MCF 10A (cell line): ENCODE data around the gene PTRH1. TPM values are rescaled to one million over a fixed set of nuclear protein-coding genes. Genes with fewer than 3 reads are reported as not detected.

ENCODE experiments used
- BruUV-seq: library from RNA; stranded (reverse); fragments of 400-500 nt; replicated peaks from 2 replicates; lab custom pipeline; 2021; lab: Mats Ljungman, UMichigan
- CTCF ChIA-PET: fragments of 300-600 bp; sonication (Branson Sonifier 250); formaldehyde crosslinking; extraction: SDS; loops from one replicate; lab custom pipeline; 2021; ENCODE audit warnings: antibody characterized with exemption, inconsistent platforms; lab: Yijun Ruan, JAX
- POLR2A ChIA-PET: fragments of 300-600, 350-650 bp; sonication (Branson Sonifier 250); formaldehyde crosslinking; extraction: SDS; loops from one replicate; lab custom pipeline; 2020; ENCODE audit warnings: antibody characterized with exemption, inconsistent platforms; lab: Yijun Ruan, JAX
- DNase-seq: peaks from one replicate; pipeline ENCODE4 v3.0.0-alpha.2; 2018; ENCODE audit not compliant: unreplicated experiment
- H3K27ac Mint-ChIP-seq: one replicate; pipeline ENCODE4 v1.8.0; 2022; ENCODE audit warnings: mild to moderate bottlenecking, low read depth, mixed read lengths; ENCODE audit not compliant: unreplicated experiment
- H3K27me3 Mint-ChIP-seq: one replicate; pipeline ENCODE4 v1.8.0; 2022; ENCODE audit warnings: mixed read lengths; ENCODE audit not compliant: insufficient read depth, unreplicated experiment
- H3K36me3 Mint-ChIP-seq: one replicate; pipeline ENCODE4 v1.8.0; 2022; ENCODE audit warnings: mild to moderate bottlenecking, moderate library complexity, mixed read lengths; ENCODE audit not compliant: insufficient read depth, unreplicated experiment
- H3K4me1 Mint-ChIP-seq: one replicate; pipeline ENCODE4 v1.8.0; 2022; ENCODE audit warnings: mixed read lengths; ENCODE audit not compliant: insufficient read depth, unreplicated experiment
- H3K4me3 Mint-ChIP-seq: one replicate; pipeline ENCODE4 v1.8.0; 2022; ENCODE audit warnings: mild to moderate bottlenecking, moderate library complexity, mixed read lengths; ENCODE audit not compliant: unreplicated experiment
- H3K9me3 Mint-ChIP-seq: one replicate; pipeline ENCODE4 v1.8.0; 2022; ENCODE audit warnings: mixed read lengths; ENCODE audit not compliant: unreplicated experiment
- CTCF ChIP-seq: fragments of 200-600 bp; IDR thresholded peaks from one replicate; pipeline ENCODE4 v1.8.0; 2022; ENCODE audit warnings: antibody characterized with exemption, mild to moderate bottlenecking; ENCODE audit not compliant: unreplicated experiment
- intact Hi-C: fragments of 100-400 bp; cut with micrococcal nuclease; formaldehyde crosslinking; loops from 2 replicates; pipeline ENCODE4 v1.14.1; 2022
- total RNA-seq: library from RNA; stranded (reverse); gene quantifications from 2 replicates; pipeline ENCODE4 v1.2.3, GENCODE V29; 2022

The PTRH1 gene
- total RNA-seq, 1 experiment from 2014 or later: 35.2 TPM

- Mint-ChIP-seq H3K36me3 (peaks cover 6% of the 10 kb centered on the region), H3K4me3 (no peak overlapping the region), H3K4me1 (no peaks in the 10 kb centered on the region), H3K9me3 (no peaks in the 10 kb centered on the region), H3K27ac (no peak overlapping the region), H3K27me3 (no peaks in the 10 kb centered on the region)
- intact Hi-C loops: loop anchor here (5.0 kb wide), 1 partner anchor 228 kb away; no protein-coding TSS in a partner anchor
- BruUV-seq: no TSS peak
- no peak for TF ChIP-seq CTCF
- POLR2A ChIA-PET: no interaction called here
- CTCF ChIA-PET: no interaction called here
- DNase-seq: no peak
These were observed 14.8 kb upstream of the PTRH1 start for GRCh38 chr9:127730262-127730661.

DNA sequence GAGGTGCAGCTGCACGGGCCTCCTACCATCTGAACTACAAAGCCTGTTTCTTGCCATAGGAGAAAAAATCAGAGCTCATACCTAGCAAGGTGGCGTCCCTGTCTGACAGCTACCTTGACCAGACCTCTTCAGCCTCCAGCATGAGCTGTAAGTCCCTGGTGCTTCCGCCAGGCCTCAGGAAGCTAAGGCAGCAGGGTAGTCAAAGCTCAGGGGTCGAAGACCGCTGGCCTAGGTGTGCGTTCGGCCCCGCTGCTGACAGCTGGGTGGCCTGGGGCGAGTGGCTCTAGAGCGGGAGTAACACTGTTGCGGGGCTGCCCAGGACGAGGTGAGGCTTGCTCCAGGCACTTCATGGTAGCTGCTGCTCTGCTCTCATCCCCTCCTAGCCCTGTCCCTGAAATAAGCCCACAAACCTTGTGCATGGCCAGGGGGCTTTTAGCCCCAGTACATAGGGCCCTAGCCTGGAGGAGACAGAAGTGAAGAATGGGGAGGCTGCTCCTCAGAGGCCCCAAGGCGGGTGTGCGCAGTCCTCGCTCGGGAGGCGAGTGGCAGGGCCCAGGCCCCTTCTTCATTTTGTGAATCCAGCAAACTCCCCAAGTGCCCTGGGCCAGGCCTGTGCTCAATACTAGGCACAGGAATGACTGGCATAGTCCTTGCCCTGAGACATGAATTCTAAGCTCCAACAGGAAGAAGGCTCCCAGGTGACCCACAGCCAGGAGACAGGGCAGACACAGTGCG, 14.2 kb upstream of the PTRH1 start:
- CTCF ChIA-PET: interaction anchor here (0.6 to 1.2 kb wide), 5 partner anchors 38 to 156 kb away, joined by 3 to 4 read pairs (median 3); no protein-coding TSS in a partner anchor

DNA sequence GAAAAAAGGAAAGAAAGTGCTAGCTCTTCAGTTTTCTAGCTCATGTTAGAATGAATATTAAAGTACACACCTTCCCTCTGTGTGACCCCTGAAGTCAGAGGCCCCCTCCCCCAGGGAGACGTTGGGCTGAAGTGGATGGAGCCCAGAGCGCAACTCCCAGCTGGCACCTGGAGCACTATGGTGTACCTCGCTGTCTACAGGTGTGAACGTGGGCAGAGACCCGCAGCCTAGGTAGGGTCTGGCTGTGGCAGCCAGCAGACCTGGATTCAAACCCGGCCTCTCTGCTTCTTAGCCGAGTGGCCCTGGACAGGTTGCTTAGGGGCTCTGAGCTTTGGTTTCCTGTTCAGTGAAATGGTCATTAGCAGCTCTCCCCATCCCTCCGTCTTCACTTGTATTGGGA, 13.3 kb upstream of the PTRH1 start:
- intact Hi-C loops: no loop called here
- H3K27ac Mint-ChIP-seq: no peak overlapping the region
- ChIA-PET CTCF (interaction anchor here (0.6 to 1.2 kb wide), 5 partner anchors 11 to 145 kb away, joined by 3 to 4 read pairs (median 3); no protein-coding TSS in a partner anchor), POLR2A (interaction anchor here (0.6 kb wide), 1 partner anchor 12 kb away, joined by 3 read pairs; no protein-coding TSS in a partner anchor)
- no peak for DNase-seq
- H3K36me3 Mint-ChIP-seq: peaks cover 6% of the 10 kb centered on the region
- no peaks in the 10 kb centered on the region for H3K9me3 Mint-ChIP-seq
- H3K4me1 Mint-ChIP-seq: peaks cover 4% of the 10 kb centered on the region
- no TSS peak for BruUV-seq
- H3K27me3 Mint-ChIP-seq: no peaks in the 10 kb centered on the region
- H3K4me3 Mint-ChIP-seq: no peak overlapping the region
- TF ChIP-seq CTCF: no peak

More for the DNA sequence above, 14.2 kb upstream of the PTRH1 start:
- Mint-ChIP-seq H3K27ac (no peak overlapping the region), H3K27me3 (no peaks in the 10 kb centered on the region), H3K4me1 (no peaks in the 10 kb centered on the region), H3K36me3 (peaks cover 6% of the 10 kb centered on the region), H3K9me3 (no peaks in the 10 kb centered on the region), H3K4me3 (no peak overlapping the region)
- no peak for DNase-seq
- no peak for TF ChIP-seq CTCF
- intact Hi-C loops: loop anchor here (5.0 kb wide), 1 partner anchor 227 kb away; no protein-coding TSS in a partner anchor
- BruUV-seq: no TSS peak
- POLR2A ChIA-PET: interaction anchor here (0.6 kb wide), 1 partner anchor 275 kb away, joined by 5 read pairs; no protein-coding TSS in a partner anchor

GRCh38 chr9:127726871-127727270, 11.4 kb upstream of the PTRH1 start:
- intact Hi-C loops: no loop called here
- peaks cover 11% of the 10 kb centered on the region for H3K4me1 Mint-ChIP-seq
- ChIA-PET CTCF (interaction anchor here (0.7 to 3.3 kb wide), 4 partner anchors 9 to 788 kb away, joined by 3 to 12 read pairs (median 4); partner anchors contain the start of gene TOR2A), POLR2A (no interaction called here)
- peaks cover 6% of the 10 kb centered on the region for H3K36me3 Mint-ChIP-seq
- H3K27me3 Mint-ChIP-seq: no peaks in the 10 kb centered on the region
- no peak for DNase-seq
- BruUV-seq: no TSS peak
- H3K4me3 Mint-ChIP-seq: no peak overlapping the region
- H3K27ac Mint-ChIP-seq: no peak overlapping the region
- TF ChIP-seq CTCF: no peak
- H3K9me3 Mint-ChIP-seq: no peaks in the 10 kb centered on the region
